Osteocyte (in vitro differentiated cells): ENCODE measurements around the gene TDRD3. TPM values are rescaled to one million over a fixed set of nuclear protein-coding genes. Genes with fewer than 3 reads are reported as not detected.

Source experiments
- DNase-seq: peaks from one replicate; pipeline ENCODE4 v3.0.0; 2021; ENCODE audit warnings: mixed read lengths; ENCODE audit not compliant: unreplicated experiment; ENCODE audit errors: extremely low spot score
- H3K27ac Mint-ChIP-seq: one replicate; pipeline ENCODE4 v1.8.0; 2021; ENCODE audit warnings: mild to moderate bottlenecking, mixed read lengths; ENCODE audit not compliant: unreplicated experiment
- H3K27me3 Mint-ChIP-seq: one replicate; pipeline ENCODE4 v1.8.0; 2021; ENCODE audit warnings: mixed read lengths; ENCODE audit not compliant: unreplicated experiment
- H3K36me3 Mint-ChIP-seq: one replicate; pipeline ENCODE4 v1.8.0; 2021; ENCODE audit warnings: mixed read lengths; ENCODE audit not compliant: unreplicated experiment
- H3K4me1 Mint-ChIP-seq: one replicate; pipeline ENCODE4 v1.8.0; 2021; ENCODE audit warnings: mixed read lengths; ENCODE audit not compliant: unreplicated experiment
- H3K4me3 Mint-ChIP-seq: one replicate; pipeline ENCODE4 v1.8.0; 2021; ENCODE audit warnings: mild to moderate bottlenecking, moderate library complexity, mixed read lengths; ENCODE audit not compliant: unreplicated experiment
- H3K9me3 Mint-ChIP-seq: one replicate; pipeline ENCODE4 v1.8.0; 2021; ENCODE audit warnings: mixed read lengths; ENCODE audit not compliant: unreplicated experiment
- total RNA-seq: library from RNA; stranded (reverse); gene quantifications from 2 replicates; pipeline ENCODE4 v1.2.1, GENCODE V29; 2021
- TF ChIP-seq, protein P1 (sequence below): fragments of 200-600 bp; sonication (generic); IDR thresholded peaks from 2 replicates; pipeline ENCODE4 v1.5.0; 2021; ENCODE audit warnings: antibody characterized with exemption, mild to moderate bottlenecking, moderate library complexity

Gene TDRD3
- total RNA-seq, 1 donor from 2014 or later, result 27.6 TPM

DNA sequence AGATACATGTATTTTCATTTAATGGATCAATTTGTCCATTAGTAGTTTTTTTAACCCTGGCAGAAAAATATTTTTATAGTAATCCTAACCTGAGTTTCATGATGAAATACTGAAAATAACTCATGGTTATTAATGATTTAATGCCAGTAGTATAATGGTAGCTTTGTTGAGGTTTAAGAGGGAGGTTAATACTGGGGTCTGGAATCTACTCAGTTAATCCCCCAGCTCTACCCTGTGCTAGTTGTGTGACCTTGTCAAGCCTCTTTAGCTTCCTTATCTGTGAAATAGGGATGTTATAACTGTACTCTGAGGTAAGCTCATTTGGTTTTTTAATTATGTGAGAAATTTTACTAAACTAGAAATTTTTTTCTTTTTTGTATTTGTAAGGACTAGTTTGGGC lies 122.5 kb downstream of the TDRD3 start:
- Mint-ChIP-seq H3K27ac (no peak overlapping the region), H3K9me3 (no peaks in the 10 kb centered on the region), H3K4me3 (no peak overlapping the region), H3K4me1 (no peaks in the 10 kb centered on the region), H3K27me3 (no peaks in the 10 kb centered on the region), H3K36me3 (peaks cover 21% of the 10 kb centered on the region)
- TF ChIP-seq, protein P1, sequence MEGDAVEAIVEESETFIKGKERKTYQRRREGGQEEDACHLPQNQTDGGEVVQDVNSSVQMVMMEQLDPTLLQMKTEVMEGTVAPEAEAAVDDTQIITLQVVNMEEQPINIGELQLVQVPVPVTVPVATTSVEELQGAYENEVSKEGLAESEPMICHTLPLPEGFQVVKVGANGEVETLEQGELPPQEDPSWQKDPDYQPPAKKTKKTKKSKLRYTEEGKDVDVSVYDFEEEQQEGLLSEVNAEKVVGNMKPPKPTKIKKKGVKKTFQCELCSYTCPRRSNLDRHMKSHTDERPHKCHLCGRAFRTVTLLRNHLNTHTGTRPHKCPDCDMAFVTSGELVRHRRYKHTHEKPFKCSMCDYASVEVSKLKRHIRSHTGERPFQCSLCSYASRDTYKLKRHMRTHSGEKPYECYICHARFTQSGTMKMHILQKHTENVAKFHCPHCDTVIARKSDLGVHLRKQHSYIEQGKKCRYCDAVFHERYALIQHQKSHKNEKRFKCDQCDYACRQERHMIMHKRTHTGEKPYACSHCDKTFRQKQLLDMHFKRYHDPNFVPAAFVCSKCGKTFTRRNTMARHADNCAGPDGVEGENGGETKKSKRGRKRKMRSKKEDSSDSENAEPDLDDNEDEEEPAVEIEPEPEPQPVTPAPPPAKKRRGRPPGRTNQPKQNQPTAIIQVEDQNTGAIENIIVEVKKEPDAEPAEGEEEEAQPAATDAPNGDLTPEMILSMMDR, result no peak
- DNase-seq, result no peak

DNA sequence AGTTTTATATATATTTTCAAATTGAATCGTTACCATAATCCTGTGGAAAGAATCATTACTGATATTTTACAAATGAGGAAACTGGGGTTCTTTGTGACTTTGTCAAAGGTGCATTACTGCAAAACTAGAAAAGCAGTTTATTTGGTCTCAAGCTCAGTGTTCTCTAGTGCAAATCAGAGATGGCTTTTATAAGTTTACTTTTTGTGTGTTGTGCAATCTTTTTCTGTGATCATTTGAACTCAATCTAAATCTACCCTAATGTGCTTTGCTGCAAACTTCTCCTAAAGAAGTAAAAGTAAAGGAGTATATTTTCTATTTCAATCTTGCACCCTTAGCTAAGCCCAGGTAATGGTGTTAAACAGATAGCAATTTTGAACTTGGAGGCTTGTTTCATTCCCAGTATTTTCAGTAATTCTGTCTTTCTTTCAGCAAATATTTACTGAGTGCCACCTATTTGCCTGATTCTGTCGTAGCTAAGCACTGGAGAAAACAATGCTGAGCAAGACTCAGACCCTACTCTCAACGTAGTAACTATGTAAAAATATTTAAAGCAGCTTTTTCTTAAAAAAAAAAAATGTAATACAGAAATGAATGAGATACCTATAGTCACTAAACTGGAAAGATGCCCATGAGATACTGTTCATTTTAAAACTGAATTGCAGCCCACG lies 124.0 kb downstream of the TDRD3 start:
- TF ChIP-seq, protein P1, result no peak
- Mint-ChIP-seq H3K27me3 (no peaks in the 10 kb centered on the region), H3K27ac (no peak overlapping the region), H3K4me1 (no peaks in the 10 kb centered on the region), H3K36me3 (peaks cover 13% of the 10 kb centered on the region), H3K9me3 (no peaks in the 10 kb centered on the region), H3K4me3 (no peak overlapping the region)
- DNase-seq, result no peak

DNA sequence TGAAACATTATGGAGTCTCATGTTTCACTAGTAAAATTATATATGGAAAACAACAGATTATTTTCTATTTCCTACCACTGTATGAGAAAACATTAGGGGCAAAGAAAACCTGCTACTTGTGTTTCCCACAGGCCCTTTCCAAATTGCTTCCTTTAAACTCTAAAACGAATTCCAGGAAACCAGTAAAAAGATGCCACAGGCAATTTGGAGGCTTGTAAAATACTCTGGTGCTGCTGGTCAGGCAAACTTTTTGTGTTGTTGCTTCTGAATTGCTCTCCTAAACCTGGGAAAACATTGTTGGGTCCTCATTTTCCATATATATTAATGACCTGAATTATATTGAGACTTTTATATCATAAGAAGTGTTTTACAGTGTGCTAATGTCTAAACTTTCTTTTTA lies 141.5 kb downstream of the TDRD3 start:
- Mint-ChIP-seq H3K27me3 (no peaks in the 10 kb centered on the region), H3K36me3 (peaks cover 9% of the 10 kb centered on the region), H3K4me3 (no peak overlapping the region), H3K9me3 (no peaks in the 10 kb centered on the region), H3K4me1 (peaks cover 2% of the 10 kb centered on the region), H3K27ac (no peak overlapping the region)
- DNase-seq, result no peak
- TF ChIP-seq, protein P1, result no peak

DNA sequence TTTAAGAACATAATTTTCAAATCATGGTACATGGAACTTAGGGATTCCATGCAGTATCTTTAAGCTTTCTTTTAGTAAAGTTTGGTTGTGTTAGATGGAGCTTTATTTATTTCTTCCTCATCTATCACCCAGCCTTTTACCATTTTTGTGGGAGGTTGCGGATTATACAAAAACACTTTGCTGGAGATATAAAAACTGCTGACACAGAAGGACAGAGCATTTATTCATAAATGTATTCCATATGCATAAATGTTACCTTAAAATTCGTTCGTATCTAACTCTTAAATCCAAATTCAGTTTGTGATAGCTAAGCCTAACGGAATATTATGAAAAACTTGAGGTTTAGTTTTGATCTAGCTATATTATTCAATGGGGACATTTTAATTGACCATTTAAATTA lies 143.3 kb downstream of the TDRD3 start:
- Mint-ChIP-seq H3K36me3 (peaks cover 9% of the 10 kb centered on the region), H3K27me3 (no peaks in the 10 kb centered on the region), H3K4me3 (no peak overlapping the region), H3K9me3 (no peaks in the 10 kb centered on the region), H3K4me1 (peaks cover 2% of the 10 kb centered on the region), H3K27ac (no peak overlapping the region)
- DNase-seq, result no peak
- TF ChIP-seq, protein P1, result no peak

DNA sequence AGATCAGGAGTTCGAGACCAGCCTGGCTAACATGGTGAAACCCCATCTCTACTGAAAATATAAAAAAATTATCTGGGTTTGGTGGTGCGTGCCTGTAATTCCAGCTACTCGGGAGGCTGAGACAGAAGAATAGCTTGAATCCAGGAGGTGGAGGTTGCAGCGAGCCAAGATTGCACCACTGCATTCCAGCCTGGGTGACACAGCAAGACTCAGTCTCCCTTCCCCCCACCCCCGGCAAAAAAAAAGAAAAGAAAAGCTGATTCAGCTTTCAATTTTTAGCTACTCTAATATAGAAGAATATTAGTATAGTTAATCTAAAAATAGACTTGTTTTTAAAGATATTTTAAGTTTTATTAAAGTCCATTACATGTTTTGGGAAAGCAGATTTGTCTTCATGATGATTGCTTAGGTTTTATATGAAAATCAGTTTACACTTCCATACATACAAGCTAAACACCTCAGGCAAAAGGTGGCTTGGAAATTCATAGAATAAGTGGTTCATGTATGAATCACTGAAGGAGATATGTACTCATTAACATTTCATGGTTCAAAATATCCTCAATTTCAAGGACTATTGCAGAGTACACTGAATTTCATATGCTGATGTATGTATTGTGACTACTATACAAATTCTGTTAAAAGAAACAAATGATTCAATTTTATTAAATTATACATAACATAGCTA lies 165.2 kb downstream of the TDRD3 start:
- H3K27ac Mint-ChIP-seq, result no peak overlapping the region
- no peaks in the 10 kb centered on the region for H3K4me1 Mint-ChIP-seq
- H3K9me3 Mint-ChIP-seq, result peaks cover 4% of the 10 kb centered on the region
- peaks cover 5% of the 10 kb centered on the region for H3K36me3 Mint-ChIP-seq
- no peaks in the 10 kb centered on the region for H3K27me3 Mint-ChIP-seq
- TF ChIP-seq, protein P1, result no peak
- DNase-seq, result no peak
- H3K4me3 Mint-ChIP-seq, result no peak overlapping the region
